ENCODE results near the gene ZNF829. TPM values are rescaled to one million over a fixed set of nuclear protein-coding genes. Genes with fewer than 3 reads are reported as not detected.

The ZNF829 gene
- total RNA-seq, 1 donor from 2014 or later = 2.7 TPM

DNA sequence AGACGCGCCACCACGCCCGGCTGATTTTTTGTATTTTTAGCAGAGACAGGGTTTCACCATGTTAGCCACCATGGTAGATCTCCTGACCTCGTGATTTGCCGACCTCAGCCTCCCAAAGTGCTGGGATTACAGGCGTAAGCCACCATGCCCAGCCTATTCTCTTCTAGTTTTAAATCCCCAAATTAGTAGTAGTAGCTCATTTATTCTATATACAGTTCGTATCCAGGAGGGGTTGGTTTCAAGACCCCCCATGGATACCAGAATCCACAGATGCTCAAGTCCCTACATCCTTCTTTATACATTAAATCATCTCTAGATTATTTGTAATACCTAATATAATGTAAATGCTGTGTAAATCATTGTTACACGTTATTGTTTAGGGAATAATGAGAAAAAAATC lies 2.0 kb upstream of the ZNF829 start:
- Histone ChIP-seq H3K79me2 (ENCODE audit: insufficient read depth, low read length) (peaks cover 19% of the 10 kb centered on the region), H2AFZ (ENCODE audit: low read depth, low read length) (no peak overlapping the region), H3K9me3 (ENCODE audit: insufficient read depth, low read depth, low read length) (peaks cover 10% of the 10 kb centered on the region), H3K36me3 (ENCODE audit: insufficient read depth, low read length) (peaks cover 7% of the 10 kb centered on the region), H3K4me2 (ENCODE audit: low read length) (no peak overlapping the region), H3K4me3 (ENCODE audit: insufficient read depth, low read depth, low read length) (no peak overlapping the region), H3K27me3 (ENCODE audit: insufficient read depth, low read length) (no peaks in the 10 kb centered on the region), H3K4me1 (ENCODE audit: insufficient read depth, low read length) (peaks cover 5% of the 10 kb centered on the region), H4K20me1 (ENCODE audit: insufficient read depth, low read length) (no peaks in the 10 kb centered on the region), H3K9ac (ENCODE audit: low read length) (no peak overlapping the region), H3K27ac (ENCODE audit: low read depth, low read length) (no peak overlapping the region)
- FAIRE-seq (no peak), DNase-seq (ENCODE audit: low read depth) (no peak)
- peaks cover 36% of the 10 kb centered on the region for H3K36me3 Mint-ChIP-seq (ENCODE audit: low read depth, unreplicated experiment)
- H3K4me1 Mint-ChIP-seq (ENCODE audit: low read depth, unreplicated experiment) = peaks cover 1% of the 10 kb centered on the region
- TF ChIP-seq, protein P1, sequence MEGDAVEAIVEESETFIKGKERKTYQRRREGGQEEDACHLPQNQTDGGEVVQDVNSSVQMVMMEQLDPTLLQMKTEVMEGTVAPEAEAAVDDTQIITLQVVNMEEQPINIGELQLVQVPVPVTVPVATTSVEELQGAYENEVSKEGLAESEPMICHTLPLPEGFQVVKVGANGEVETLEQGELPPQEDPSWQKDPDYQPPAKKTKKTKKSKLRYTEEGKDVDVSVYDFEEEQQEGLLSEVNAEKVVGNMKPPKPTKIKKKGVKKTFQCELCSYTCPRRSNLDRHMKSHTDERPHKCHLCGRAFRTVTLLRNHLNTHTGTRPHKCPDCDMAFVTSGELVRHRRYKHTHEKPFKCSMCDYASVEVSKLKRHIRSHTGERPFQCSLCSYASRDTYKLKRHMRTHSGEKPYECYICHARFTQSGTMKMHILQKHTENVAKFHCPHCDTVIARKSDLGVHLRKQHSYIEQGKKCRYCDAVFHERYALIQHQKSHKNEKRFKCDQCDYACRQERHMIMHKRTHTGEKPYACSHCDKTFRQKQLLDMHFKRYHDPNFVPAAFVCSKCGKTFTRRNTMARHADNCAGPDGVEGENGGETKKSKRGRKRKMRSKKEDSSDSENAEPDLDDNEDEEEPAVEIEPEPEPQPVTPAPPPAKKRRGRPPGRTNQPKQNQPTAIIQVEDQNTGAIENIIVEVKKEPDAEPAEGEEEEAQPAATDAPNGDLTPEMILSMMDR (IDR thresholded peaks at IDR 0.05; ENCODE audit: insufficient read depth, low read depth, low read length) = no peak
- no peak for TF ChIP-seq EZH2 (IDR thresholded peaks at IDR 0.05; ENCODE audit: insufficient read depth, low read length)
- no peaks in the 10 kb centered on the region for H3K27me3 Mint-ChIP-seq (ENCODE audit: low read depth, unreplicated experiment)
- H3K4me3 Mint-ChIP-seq (ENCODE audit: unreplicated experiment) = no peak overlapping the region
- H3K27ac Mint-ChIP-seq (ENCODE audit: unreplicated experiment) = no peak overlapping the region
- H3K9me3 Mint-ChIP-seq (ENCODE audit: unreplicated experiment) = peaks cover 30% of the 10 kb centered on the region

DNA sequence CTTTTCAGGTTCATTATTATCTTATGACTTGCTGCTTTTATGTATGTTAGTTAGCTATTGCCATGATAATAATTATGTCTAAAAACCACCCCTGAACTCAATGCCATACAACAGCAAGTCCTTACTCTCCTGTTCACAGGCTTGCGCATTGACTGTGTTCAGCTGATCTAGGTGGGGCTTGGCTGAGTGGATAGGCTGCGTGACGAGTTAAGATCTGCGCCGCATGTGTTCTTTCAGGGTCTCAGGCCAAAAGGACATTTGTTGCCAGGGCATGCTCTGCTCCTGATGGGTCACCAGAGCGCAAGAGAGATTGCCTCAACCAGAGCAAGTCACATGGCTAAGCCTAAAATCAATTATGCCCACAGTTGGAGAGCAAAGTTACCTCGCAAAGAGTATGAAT lies 900 bp upstream of the ZNF829 start:
- Histone ChIP-seq H3K27me3 (ENCODE audit: insufficient read depth, low read length) (no peaks in the 10 kb centered on the region), H3K36me3 (ENCODE audit: insufficient read depth, low read length) (peaks cover 10% of the 10 kb centered on the region), H3K9ac (ENCODE audit: low read length) (peak overlapping the region; percentile 94), H3K27ac (ENCODE audit: low read depth, low read length) (peak overlapping the region; percentile 93), H3K4me3 (ENCODE audit: insufficient read depth, low read depth, low read length) (peak overlapping the region; percentile 98), H3K79me2 (ENCODE audit: insufficient read depth, low read length) (peaks cover 19% of the 10 kb centered on the region), H3K4me1 (ENCODE audit: insufficient read depth, low read length) (peaks cover 5% of the 10 kb centered on the region), H3K4me2 (ENCODE audit: low read length) (peak overlapping the region; percentile 97), H3K9me3 (ENCODE audit: insufficient read depth, low read depth, low read length) (peaks cover 7% of the 10 kb centered on the region), H4K20me1 (ENCODE audit: insufficient read depth, low read length) (no peaks in the 10 kb centered on the region), H2AFZ (ENCODE audit: low read depth, low read length) (peak overlapping the region; percentile 98)
- Mint-ChIP-seq H3K9me3 (ENCODE audit: unreplicated experiment) (peaks cover 25% of the 10 kb centered on the region), H3K4me3 (ENCODE audit: unreplicated experiment) (peak overlapping the region; percentile 90), H3K4me1 (ENCODE audit: low read depth, unreplicated experiment) (peaks cover 1% of the 10 kb centered on the region), H3K36me3 (ENCODE audit: low read depth, unreplicated experiment) (peaks cover 28% of the 10 kb centered on the region), H3K27me3 (ENCODE audit: low read depth, unreplicated experiment) (no peaks in the 10 kb centered on the region), H3K27ac (ENCODE audit: unreplicated experiment) (no peak overlapping the region)
- peak; percentile 47 for DNase-seq (ENCODE audit: low read depth)
- FAIRE-seq = no peak
- TF ChIP-seq, protein P1 (IDR thresholded peaks at IDR 0.05; ENCODE audit: insufficient read depth, low read depth, low read length) = no peak
- TF ChIP-seq EZH2 (IDR thresholded peaks at IDR 0.05; ENCODE audit: insufficient read depth, low read length) = no peak

GRCh38 chr19:36898422-36898821 lies 17.7 kb downstream of the ZNF829 start:
- Histone ChIP-seq H3K9ac (ENCODE audit: low read length) (no peak overlapping the region), H3K4me1 (ENCODE audit: insufficient read depth, low read length) (no peaks in the 10 kb centered on the region), H3K36me3 (ENCODE audit: insufficient read depth, low read length) (peaks cover 19% of the 10 kb centered on the region), H3K27me3 (ENCODE audit: insufficient read depth, low read length) (no peaks in the 10 kb centered on the region), H3K4me2 (ENCODE audit: low read length) (no peak overlapping the region), H2AFZ (ENCODE audit: low read depth, low read length) (no peak overlapping the region), H3K9me3 (ENCODE audit: insufficient read depth, low read depth, low read length) (peaks cover 43% of the 10 kb centered on the region), H4K20me1 (ENCODE audit: insufficient read depth, low read length) (no peaks in the 10 kb centered on the region), H3K79me2 (ENCODE audit: insufficient read depth, low read length) (no peaks in the 10 kb centered on the region), H3K4me3 (ENCODE audit: insufficient read depth, low read depth, low read length) (no peak overlapping the region), H3K27ac (ENCODE audit: low read depth, low read length) (no peak overlapping the region)
- Mint-ChIP-seq H3K27me3 (ENCODE audit: low read depth, unreplicated experiment) (no peaks in the 10 kb centered on the region), H3K4me3 (ENCODE audit: unreplicated experiment) (no peak overlapping the region), H3K36me3 (ENCODE audit: low read depth, unreplicated experiment) (peaks cover 60% of the 10 kb centered on the region), H3K9me3 (ENCODE audit: unreplicated experiment) (peaks cover 54% of the 10 kb centered on the region), H3K27ac (ENCODE audit: unreplicated experiment) (no peak overlapping the region), H3K4me1 (ENCODE audit: low read depth, unreplicated experiment) (no peaks in the 10 kb centered on the region)
- DNase-seq (ENCODE audit: low read depth) (no peak), FAIRE-seq (no peak)
- no peak for TF ChIP-seq EZH2 (IDR thresholded peaks at IDR 0.05; ENCODE audit: insufficient read depth, low read length)
- TF ChIP-seq, protein P1 (IDR thresholded peaks at IDR 0.05; ENCODE audit: insufficient read depth, low read depth, low read length) = no peak

All from astrocyte (in vitro differentiated cells and primary cell).